ENCODE measurements around the gene SLC12A6.

DNA sequence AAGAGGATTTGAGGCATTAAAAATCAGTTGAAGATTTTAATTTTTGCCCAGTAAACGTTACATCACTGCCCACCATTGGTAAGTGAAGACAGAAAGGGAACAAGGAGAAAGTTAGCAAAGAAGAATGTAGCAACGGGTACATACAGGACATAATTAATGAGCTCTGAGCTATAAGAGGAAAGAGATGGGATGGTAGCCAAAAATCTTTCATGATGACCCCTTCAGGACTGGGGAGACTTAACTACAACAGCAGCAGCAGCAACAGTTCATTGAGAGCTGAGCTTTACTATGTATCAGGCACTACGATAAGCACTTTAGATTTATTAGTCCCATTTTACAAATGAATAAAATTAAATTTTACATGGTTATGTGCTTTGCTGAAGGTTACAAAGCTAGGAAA is 94.4 kb downstream of the SLC12A6 start:
- TF ChIP-seq POLR2A (IDR thresholded peaks at IDR 0.05) (no peak), CTCF (IDR thresholded peaks at IDR 0.05) (no peak), EP300 (IDR thresholded peaks at IDR 0.05) (no peak)

Data from tibial nerve (tissue), 4 donors.